Activated B cell treated with CpG ODN at 0.5 μM for 24 hours (primary cell): ENCODE results near the gene SMURF1. TPM values are rescaled to one million over a fixed set of nuclear protein-coding genes. Genes with fewer than 3 reads are reported as not detected.

Experiments
- ATAC-seq: fragments of 200-7000 bp; cut with Tn5 transposase; one replicate; pipeline ENCODE4 v1.10.0; 2021; ENCODE audit warnings: low read depth, mild to moderate bottlenecking, moderate library complexity
- CTCF ChIA-PET: fragments of 350-600 bp; sonication (Branson Sonifier 250); formaldehyde crosslinking; loops from one replicate; lab custom pipeline; 2021; ENCODE audit warnings: antibody characterized with exemption; lab: Charles Lee
- POLR2A ChIA-PET: fragments of 350-600 bp; sonication (Branson Sonifier 250); formaldehyde crosslinking; loops from one replicate; lab custom pipeline; 2021; ENCODE audit warnings: antibody characterized with exemption; lab: Charles Lee
- DNase-seq: peaks from one replicate; pipeline ENCODE4 v3.0.0; 2022
- H3K27ac Mint-ChIP-seq: one replicate; pipeline ENCODE4 v1.8.0; 2020; ENCODE audit warnings: mixed read lengths
- H3K27me3 Mint-ChIP-seq: one replicate; pipeline ENCODE4 v1.8.0; 2021; ENCODE audit warnings: mixed read lengths
- H3K36me3 Mint-ChIP-seq: one replicate; pipeline ENCODE4 v1.8.0; 2021; ENCODE audit warnings: low read depth, mixed read lengths
- H3K4me1 Mint-ChIP-seq: one replicate; pipeline ENCODE4 v1.8.0; 2021; ENCODE audit warnings: mixed read lengths
- H3K4me3 Mint-ChIP-seq: one replicate; pipeline ENCODE4 v1.8.0; 2020; ENCODE audit warnings: mild to moderate bottlenecking, mixed read lengths
- H3K9me3 Mint-ChIP-seq: one replicate; pipeline ENCODE4 v1.8.0; 2020; ENCODE audit warnings: mixed read lengths
- CTCF ChIP-seq: fragments of 200-600 bp; IDR thresholded peaks from one replicate; pipeline ENCODE4 v1.8.0; 2022; ENCODE audit warnings: antibody characterized with exemption, mild to moderate bottlenecking
- intact Hi-C: fragments of 100-400 bp; cut with micrococcal nuclease; formaldehyde crosslinking; loops from one replicate; pipeline ENCODE4 v1.15.1; 2024
- total RNA-seq: library from RNA; stranded (reverse); gene quantifications from 2 replicates; pipeline ENCODE4 v1.2.3, GENCODE V29; 2022

The SMURF1 gene
- total RNA-seq, 1 donor from 2014 or later, result 23.1 TPM

- Mint-ChIP-seq H3K9me3 (peaks cover 11% of the 10 kb centered on the region), H3K36me3 (peaks cover 23% of the 10 kb centered on the region), H3K27ac (no peak overlapping the region), H3K4me1 (peaks cover 52% of the 10 kb centered on the region), H3K27me3 (no peaks in the 10 kb centered on the region), H3K4me3 (no peak overlapping the region)
- ChIA-PET CTCF (no interaction called here), POLR2A (no interaction called here)
- ATAC-seq (no peak), DNase-seq (no peak)
- intact Hi-C loops, result no loop called here
- TF ChIP-seq CTCF, result no peak
Measured at GRCh38 chr7:99112979-99113378, 30.9 kb downstream of the SMURF1 start.

GRCh38 chr7:99112097-99112496 is 31.8 kb downstream of the SMURF1 start:
- Mint-ChIP-seq H3K27ac (peak overlapping the region; percentile 42), H3K4me1 (peaks cover 55% of the 10 kb centered on the region), H3K36me3 (peaks cover 22% of the 10 kb centered on the region), H3K9me3 (peaks cover 10% of the 10 kb centered on the region), H3K4me3 (peak overlapping the region; percentile 24), H3K27me3 (no peaks in the 10 kb centered on the region)
- no peak for DNase-seq
- ChIA-PET POLR2A (no interaction called here), CTCF (no interaction called here)
- intact Hi-C loops, result no loop called here
- peak; percentile 57 for ATAC-seq
- no peak for TF ChIP-seq CTCF

GRCh38 chr7:99111591-99111990 is 32.3 kb downstream of the SMURF1 start:
- intact Hi-C loops, result no loop called here
- H3K4me3 Mint-ChIP-seq, result peak overlapping the region; percentile 24
- peaks cover 18% of the 10 kb centered on the region for H3K36me3 Mint-ChIP-seq
- H3K4me1 Mint-ChIP-seq, result peaks cover 55% of the 10 kb centered on the region
- peaks cover 10% of the 10 kb centered on the region for H3K9me3 Mint-ChIP-seq
- no peak overlapping the region for H3K27ac Mint-ChIP-seq
- ATAC-seq (no peak), DNase-seq (no peak)
- ChIA-PET CTCF (no interaction called here), POLR2A (no interaction called here)
- no peak for TF ChIP-seq CTCF
- no peaks in the 10 kb centered on the region for H3K27me3 Mint-ChIP-seq

DNA sequence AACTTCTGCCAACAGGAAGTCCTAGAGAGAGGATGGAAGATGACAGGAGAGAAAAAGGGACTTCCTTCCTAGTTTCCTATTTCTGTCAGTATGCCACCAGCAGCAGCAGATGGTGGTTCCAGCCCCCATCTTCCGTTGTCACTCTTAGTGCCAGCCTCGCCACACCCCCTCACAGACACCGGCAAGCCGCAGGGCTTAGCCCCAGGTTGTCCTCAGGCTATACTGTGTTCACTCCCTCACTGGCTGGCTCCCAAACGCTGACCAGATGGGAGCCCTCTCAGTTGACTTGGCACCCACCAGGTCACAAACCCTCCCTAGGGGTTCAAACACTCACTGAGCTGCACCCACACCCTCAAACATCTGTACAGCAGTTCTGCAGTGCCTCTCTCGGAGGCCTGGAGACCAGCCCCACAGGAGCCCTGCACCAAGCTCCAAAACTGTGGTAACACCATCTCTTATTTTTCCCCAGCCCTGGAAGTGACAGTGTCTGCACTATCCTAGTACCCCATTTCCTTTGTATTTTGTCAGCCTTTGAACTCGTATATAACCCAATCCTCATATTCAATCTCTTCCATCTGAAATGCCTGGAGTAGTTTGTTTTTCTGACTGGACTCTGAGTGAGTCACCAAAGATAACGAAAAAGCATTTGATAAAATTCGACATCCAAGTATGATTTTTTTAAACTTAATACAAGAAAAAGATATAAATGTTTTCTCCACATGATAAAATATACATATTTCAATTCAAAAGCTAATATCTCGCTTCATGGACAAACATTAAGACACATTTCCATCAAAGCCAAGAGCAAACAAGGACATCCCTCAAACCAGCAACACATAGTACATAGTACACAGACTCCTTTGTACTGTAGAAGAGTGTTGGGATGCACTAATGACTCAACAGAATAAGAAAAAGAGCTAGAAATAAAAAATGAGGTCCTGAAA is 34.5 kb downstream of the SMURF1 start:
- ATAC-seq (peak; percentile 25), DNase-seq (no peak)
- no peak overlapping the region for H3K4me3 Mint-ChIP-seq
- H3K4me1 Mint-ChIP-seq, result peaks cover 48% of the 10 kb centered on the region
- ChIA-PET POLR2A (no interaction called here), CTCF (interaction anchor here (1.2 kb wide), 1 partner anchor 12 kb away, joined by 3 read pairs; no protein-coding TSS in a partner anchor)
- peak overlapping the region; percentile 10 for H3K27ac Mint-ChIP-seq
- intact Hi-C loops, result no loop called here
- H3K36me3 Mint-ChIP-seq, result peaks cover 8% of the 10 kb centered on the region
- H3K27me3 Mint-ChIP-seq, result no peaks in the 10 kb centered on the region
- TF ChIP-seq CTCF, result no peak
- peaks cover 4% of the 10 kb centered on the region for H3K9me3 Mint-ChIP-seq

GRCh38 chr7:99108613-99109012 is 35.3 kb downstream of the SMURF1 start:
- ChIA-PET POLR2A (no interaction called here), CTCF (interaction anchor here (1.2 kb wide), 1 partner anchor 13 kb away, joined by 3 read pairs; no protein-coding TSS in a partner anchor)
- H3K4me3 Mint-ChIP-seq, result no peak overlapping the region

More at GRCh38 chr7:99108613-99109012, 35.3 kb downstream of the SMURF1 start:
- H3K36me3 Mint-ChIP-seq, result peaks cover 9% of the 10 kb centered on the region
- no peak for ATAC-seq
- H3K4me1 Mint-ChIP-seq, result peaks cover 55% of the 10 kb centered on the region
- H3K27ac Mint-ChIP-seq, result no peak overlapping the region
- H3K9me3 Mint-ChIP-seq, result peaks cover 2% of the 10 kb centered on the region
- no peak for DNase-seq
- intact Hi-C loops, result no loop called here
- H3K27me3 Mint-ChIP-seq, result no peaks in the 10 kb centered on the region
- no peak for TF ChIP-seq CTCF
